BE2C (cell line): Measurements from ENCODE around the gene ZNF462.
A peak's percentile ranks its signal among the peaks of the same experiment; 100 is the strongest.

Experiments used
- DNase-seq: peaks from one replicate; pipeline ENCODE4 v3.0.0-alpha.2; 2020
- H3K27me3 ChIP-seq: fragments of 250-450 bp; sonication (Bioruptor Pico); 2 replicates; pipeline ENCODE4 v1.5.1; 2020; ENCODE audit warnings: mild to moderate bottlenecking
- H3K36me3 ChIP-seq: fragments of 250-450 bp; sonication (Bioruptor Pico); 2 replicates; pipeline ENCODE4 v1.5.1; 2020; ENCODE audit warnings: mild to moderate bottlenecking
- H3K4me1 ChIP-seq: fragments of 250-450 bp; sonication (Bioruptor Pico); 2 replicates; pipeline ENCODE4 v1.5.1; 2020
- H3K4me3 ChIP-seq: 2 replicates; pipeline ENCODE4 v1.5.1; 2011; ENCODE audit warnings: low read depth, low read length
- H3K9me3 ChIP-seq: fragments of 250-450 bp; sonication (Bioruptor Pico); 2 replicates; pipeline ENCODE4 v1.5.1; 2020
- TF ChIP-seq, protein P1 (sequence below): IDR thresholded peaks from 2 replicates; pipeline ENCODE4 v1.5.1; 2012; ENCODE audit warnings: mild to moderate bottlenecking, low read depth, low read length

The ZNF462 gene

DNA sequence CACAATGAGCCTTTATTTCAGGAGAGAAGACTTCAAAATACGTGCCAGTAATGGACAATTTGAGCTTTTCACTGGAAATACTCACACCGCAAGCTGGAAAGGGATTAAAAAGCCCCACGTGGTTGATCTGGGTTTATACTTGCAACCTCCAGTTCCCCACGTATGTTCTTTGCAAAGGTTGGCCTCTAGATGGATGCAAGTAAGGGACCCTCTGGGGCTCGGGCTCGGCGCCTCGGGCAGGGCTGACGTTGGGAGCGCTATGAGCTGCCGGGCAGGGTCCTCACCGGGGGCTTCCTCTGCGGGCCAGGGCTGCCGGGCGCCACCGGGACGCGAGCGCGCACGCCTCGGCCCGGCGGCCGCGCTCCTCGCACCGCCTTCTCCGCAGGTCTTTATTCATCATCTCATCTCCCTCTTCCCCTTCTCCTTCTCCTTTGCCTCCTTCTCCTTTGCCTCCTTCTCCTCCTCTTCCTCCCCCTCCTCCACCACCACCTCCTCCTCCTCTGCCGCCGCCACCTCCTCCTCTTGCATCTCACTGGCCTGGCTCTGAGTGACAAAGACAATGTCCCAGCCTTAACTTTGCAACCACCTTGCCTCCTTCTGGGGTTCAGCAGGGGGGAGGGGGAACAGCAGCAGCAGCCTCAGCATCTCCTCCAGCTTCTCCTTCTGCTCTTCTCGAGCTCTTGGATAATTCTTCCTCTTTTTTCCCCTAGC, 701 bp upstream of the ZNF462 start:
- Histone ChIP-seq H3K27me3 (peaks cover 14% of the 10 kb centered on the region), H3K36me3 (no peaks in the 10 kb centered on the region), H3K4me1 (no peaks in the 10 kb centered on the region), H3K4me3 (peak overlapping the region; percentile 94), H3K9me3 (no peaks in the 10 kb centered on the region)
- peak; percentile 76 for DNase-seq
- TF ChIP-seq, protein P1, sequence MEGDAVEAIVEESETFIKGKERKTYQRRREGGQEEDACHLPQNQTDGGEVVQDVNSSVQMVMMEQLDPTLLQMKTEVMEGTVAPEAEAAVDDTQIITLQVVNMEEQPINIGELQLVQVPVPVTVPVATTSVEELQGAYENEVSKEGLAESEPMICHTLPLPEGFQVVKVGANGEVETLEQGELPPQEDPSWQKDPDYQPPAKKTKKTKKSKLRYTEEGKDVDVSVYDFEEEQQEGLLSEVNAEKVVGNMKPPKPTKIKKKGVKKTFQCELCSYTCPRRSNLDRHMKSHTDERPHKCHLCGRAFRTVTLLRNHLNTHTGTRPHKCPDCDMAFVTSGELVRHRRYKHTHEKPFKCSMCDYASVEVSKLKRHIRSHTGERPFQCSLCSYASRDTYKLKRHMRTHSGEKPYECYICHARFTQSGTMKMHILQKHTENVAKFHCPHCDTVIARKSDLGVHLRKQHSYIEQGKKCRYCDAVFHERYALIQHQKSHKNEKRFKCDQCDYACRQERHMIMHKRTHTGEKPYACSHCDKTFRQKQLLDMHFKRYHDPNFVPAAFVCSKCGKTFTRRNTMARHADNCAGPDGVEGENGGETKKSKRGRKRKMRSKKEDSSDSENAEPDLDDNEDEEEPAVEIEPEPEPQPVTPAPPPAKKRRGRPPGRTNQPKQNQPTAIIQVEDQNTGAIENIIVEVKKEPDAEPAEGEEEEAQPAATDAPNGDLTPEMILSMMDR = 0 out of 2 replicates have a peak, but pooled peaks have one; percentile 25

GRCh38 chr9:106864373-106865143, 1.6 kb downstream of the ZNF462 start:
- Histone ChIP-seq H3K27me3 (peaks cover 14% of the 10 kb centered on the region), H3K4me1 (no peaks in the 10 kb centered on the region), H3K36me3 (no peaks in the 10 kb centered on the region; the same call in 1 of the 2 replicates), H3K9me3 (no peaks in the 10 kb centered on the region), H3K4me3 (peak overlapping the region; percentile 94)
- DNase-seq = peak; percentile 42
- TF ChIP-seq, protein P1 = no peak

DNA sequence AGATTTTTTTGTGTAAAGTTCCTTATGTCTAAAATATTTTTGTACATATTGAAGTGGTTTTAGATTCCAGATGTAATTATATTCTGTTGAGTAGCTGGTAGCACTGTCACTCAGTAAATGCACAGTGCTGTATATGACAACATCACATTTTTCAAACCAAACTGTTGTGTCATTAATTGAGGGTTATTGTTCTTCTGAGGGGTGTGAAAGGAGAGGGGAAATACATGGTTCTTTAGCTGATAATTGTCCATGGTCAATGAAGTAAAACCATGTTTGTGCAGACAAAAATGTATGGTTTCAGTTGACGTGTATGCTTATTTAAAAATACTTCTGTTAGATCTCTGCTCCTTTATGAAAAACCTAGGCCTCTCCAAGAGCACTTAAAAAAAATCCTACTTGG, 3.3 kb downstream of the ZNF462 start:
- Histone ChIP-seq H3K4me1 (no peaks in the 10 kb centered on the region), H3K27me3 (no peaks in the 10 kb centered on the region), H3K4me3 (no peak overlapping the region), H3K36me3 (no peaks in the 10 kb centered on the region; the same call in 1 of the 2 replicates), H3K9me3 (no peaks in the 10 kb centered on the region)
- DNase-seq = no peak
- TF ChIP-seq, protein P1 = no peak

DNA sequence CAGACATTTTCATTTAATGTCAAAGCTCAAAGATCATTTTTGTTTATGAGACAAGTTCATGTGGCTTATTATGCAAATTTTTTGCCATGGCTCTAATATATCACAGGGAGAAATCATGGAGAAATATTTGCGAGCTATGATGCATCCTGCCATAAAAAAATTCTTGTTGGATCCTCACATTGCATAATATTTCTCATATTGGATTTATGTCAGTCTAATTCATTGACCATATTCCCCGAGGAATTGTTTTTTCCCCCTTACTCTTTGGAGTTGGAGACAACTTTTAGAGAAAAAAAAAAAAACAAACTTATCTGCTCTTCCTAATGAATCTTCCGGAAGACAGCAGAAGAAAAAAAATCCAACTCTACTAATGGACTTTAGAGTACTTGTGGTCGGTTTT, 4.3 kb downstream of the ZNF462 start:
- no peaks in the 10 kb centered on the region; the same call in 1 of the 2 replicates for H3K36me3 ChIP-seq
- H3K4me1 ChIP-seq = no peaks in the 10 kb centered on the region
- no peak for DNase-seq
- H3K9me3 ChIP-seq = no peaks in the 10 kb centered on the region
- H3K4me3 ChIP-seq = no peak overlapping the region
- no peaks in the 10 kb centered on the region for H3K27me3 ChIP-seq
- TF ChIP-seq, protein P1 = no peak

GRCh38 chr9:106868087-106868486, 5.1 kb downstream of the ZNF462 start:
- H3K4me1 ChIP-seq = peaks cover 2% of the 10 kb centered on the region; the same call in 1 of the 2 replicates
- no peak overlapping the region for H3K4me3 ChIP-seq
- TF ChIP-seq, protein P1 = no peak
- H3K36me3 ChIP-seq = no peaks in the 10 kb centered on the region; the same call in 1 of the 2 replicates
- no peaks in the 10 kb centered on the region for H3K27me3 ChIP-seq
- DNase-seq = no peak
- H3K9me3 ChIP-seq = no peaks in the 10 kb centered on the region

- peaks cover 2% of the 10 kb centered on the region; the same call in 1 of the 2 replicates for H3K4me1 ChIP-seq
- no peaks in the 10 kb centered on the region for H3K27me3 ChIP-seq
- TF ChIP-seq, protein P1 = no peak
- H3K36me3 ChIP-seq = no peaks in the 10 kb centered on the region; the same call in 1 of the 2 replicates
- H3K9me3 ChIP-seq = no peaks in the 10 kb centered on the region
- DNase-seq = no peak
- no peak overlapping the region for H3K4me3 ChIP-seq
Measured at GRCh38 chr9:106868565-106868964, 5.6 kb downstream of the ZNF462 start.
